Ishikawa (cell line): Measurements from ENCODE around the gene KRT84.

Experiments
- CEBPB ChIP-seq: IDR thresholded peaks from 2 replicates; pipeline ENCODE4 v1.6.1; 2012
- CREB1 ChIP-seq: IDR thresholded peaks from 2 replicates; pipeline ENCODE4 v1.6.1; 2012; ENCODE audit warnings: low read depth
- EGR1 ChIP-seq: IDR thresholded peaks from 2 replicates; pipeline ENCODE4 v1.6.1; 2012
- EP300 ChIP-seq: IDR thresholded peaks from 2 replicates; pipeline ENCODE4 v1.6.1; 2012; ENCODE audit warnings: borderline replicate concordance
- FOXM1 ChIP-seq: IDR thresholded peaks from 2 replicates; pipeline ENCODE4 v1.6.1; 2012; ENCODE audit warnings: low read depth, borderline replicate concordance
- MAX ChIP-seq: IDR thresholded peaks from 2 replicates; pipeline ENCODE4 v1.6.1; 2012
- NFIC ChIP-seq: IDR thresholded peaks from 2 replicates; pipeline ENCODE4 v1.6.1; 2012
- RAD21 ChIP-seq: IDR thresholded peaks from 2 replicates; pipeline ENCODE4 v1.6.1; 2012; ENCODE audit warnings: low read depth
- REST ChIP-seq: IDR thresholded peaks from 2 replicates; pipeline ENCODE4 v1.6.1; 2012; ENCODE audit warnings: low read depth, mild to moderate bottlenecking
- TAF1 ChIP-seq: IDR thresholded peaks from 2 replicates; pipeline ENCODE4 v1.6.1; 2012; ENCODE audit warnings: low read depth, mild to moderate bottlenecking
- TCF12 ChIP-seq: IDR thresholded peaks from 2 replicates; pipeline ENCODE4 v1.6.1; 2012; ENCODE audit warnings: low read depth
- TEAD4 ChIP-seq: IDR thresholded peaks from 2 replicates; pipeline ENCODE4 v1.6.1; 2012
- USF1 ChIP-seq: IDR thresholded peaks from 2 replicates; pipeline ENCODE4 v1.6.1; 2012
- YY1 ChIP-seq: IDR thresholded peaks from 2 replicates; pipeline ENCODE4 v1.6.1; 2012; ENCODE audit warnings: low read depth
- ZBTB7A ChIP-seq: IDR thresholded peaks from 2 replicates; pipeline ENCODE4 v1.6.1; 2012; ENCODE audit warnings: low read depth

Gene KRT84

GRCh38 chr12:52377266-52377665 is 8.2 kb downstream of the KRT84 start:
- TF ChIP-seq REST (no peak), MAX (no peak), CEBPB (no peak), ZBTB7A (no peak), YY1 (no peak), EGR1 (no peak), FOXM1 (no peak), EP300 (no peak), NFIC (no peak), CREB1 (no peak), TAF1 (no peak), RAD21 (no peak), TCF12 (no peak), TEAD4 (no peak), USF1 (no peak)

- TF ChIP-seq CEBPB (peak; percentile 94), TAF1 (no peak), MAX (no peak), YY1 (peak; percentile 46; the same call in 1 of the 2 replicates), RAD21 (peak; percentile 100), EGR1 (no peak), TCF12 (peak; percentile 69; the same call in 1 of the 2 replicates), NFIC (peak; percentile 49; the same call in 1 of the 2 replicates)
Measured at GRCh38 chr12:52372216-52373154, 13.0 kb downstream of the KRT84 start.

- TF ChIP-seq TAF1 = no peak
- TF ChIP-seq RAD21 = no peak
- TF ChIP-seq TCF12 = no peak
- no peak for TF ChIP-seq ZBTB7A
- TF ChIP-seq CEBPB = no peak
- TF ChIP-seq REST = no peak
- no peak for TF ChIP-seq CREB1
Measured at GRCh38 chr12:52371716-52372115, 13.7 kb downstream of the KRT84 start.

GRCh38 chr12:52370926-52371608 is 14.4 kb downstream of the KRT84 start:
- peak; percentile 73 for TF ChIP-seq NFIC
- TF ChIP-seq TEAD4 = peak; percentile 50
- TF ChIP-seq FOXM1 = no peak
- no peak for TF ChIP-seq TCF12
- TF ChIP-seq MAX = peak; percentile 87
- no peak; the same call in 1 of the 2 replicates for TF ChIP-seq EP300
- no peak for TF ChIP-seq REST
- peak; percentile 88 for TF ChIP-seq USF1
